ENCODE measurements around the gene THSD4.
"Not testable (repeated sequence)": the region's sequence is repeated elsewhere in the genome, so short reads cannot be mapped to it uniquely, and the experiment has no call there.

The THSD4 gene

GRCh38 chr15:71153823-71154524 lies 38.7 kb downstream of the THSD4 start:
- peaks cover 0 to 24% of the 10 kb centered on the region in 2 donors for H3K4me1 ChIP-seq (ENCODE audit: control insufficient read depth in 1 of 2, insufficient read depth in 2 of 2, low read length in 2 of 2)

GRCh38 chr15:71154607-71155200 lies 39.4 kb downstream of the THSD4 start:
- H3K4me1 ChIP-seq (ENCODE audit: control insufficient read depth in 1 of 2, insufficient read depth in 2 of 2, low read length in 2 of 2) = peaks cover 0 to 23% of the 10 kb centered on the region in 2 donors
- H3K4me3 ChIP-seq (ENCODE audit: low read depth in 1 of 2, low read length in 2 of 2) = no peak overlapping the region
- no peak overlapping the region for H3K27ac ChIP-seq (ENCODE audit: low read length)
- no peaks in the 10 kb centered on the region for H3K36me3 ChIP-seq (ENCODE audit: control insufficient read depth in 1 of 2, insufficient read depth in 2 of 2, low read length in 2 of 2)
- no peaks in the 10 kb centered on the region for H3K9me3 ChIP-seq (ENCODE audit: control insufficient read depth in 1 of 2, low read length in 2 of 2)
- H3K27me3 ChIP-seq (ENCODE audit: low read depth, low read length) = no peaks in the 10 kb centered on the region

More at GRCh38 chr15:71153823-71154524, 38.7 kb downstream of the THSD4 start:
- H3K27ac ChIP-seq (ENCODE audit: low read length) = no peak overlapping the region
- no peaks in the 10 kb centered on the region for H3K9me3 ChIP-seq (ENCODE audit: control insufficient read depth in 1 of 2, low read length in 2 of 2)
- H3K27me3 ChIP-seq (ENCODE audit: low read depth, low read length) = no peaks in the 10 kb centered on the region
- H3K4me3 ChIP-seq (ENCODE audit: low read depth in 1 of 2, low read length in 2 of 2) = no peak overlapping the region
- H3K36me3 ChIP-seq (ENCODE audit: control insufficient read depth in 1 of 2, insufficient read depth in 2 of 2, low read length in 2 of 2) = no peaks in the 10 kb centered on the region

GRCh38 chr15:71155534-71155933 lies 40.3 kb downstream of the THSD4 start:
- no peaks in the 10 kb centered on the region for H3K9me3 ChIP-seq (ENCODE audit: control insufficient read depth in 1 of 2, low read length in 2 of 2)
- H3K27ac ChIP-seq (ENCODE audit: low read length) = no peak overlapping the region
- no peaks in the 10 kb centered on the region for H3K36me3 ChIP-seq (ENCODE audit: control insufficient read depth in 1 of 2, insufficient read depth in 2 of 2, low read length in 2 of 2)
- H3K4me1 ChIP-seq (ENCODE audit: control insufficient read depth in 1 of 2, insufficient read depth in 2 of 2, low read length in 2 of 2) = peaks cover 0 to 14% of the 10 kb centered on the region in 2 donors
- H3K27me3 ChIP-seq (ENCODE audit: low read depth, low read length) = no peaks in the 10 kb centered on the region
- no peak overlapping the region for H3K4me3 ChIP-seq (ENCODE audit: low read depth in 1 of 2, low read length in 2 of 2)

- Histone ChIP-seq H3K4me3 (ENCODE audit: low read depth in 1 of 2, low read length in 2 of 2) (no peak overlapping the region), H3K27ac (ENCODE audit: low read length) (no peak overlapping the region), H3K27me3 (ENCODE audit: low read depth, low read length) (no peaks in the 10 kb centered on the region), H3K36me3 (ENCODE audit: control insufficient read depth in 1 of 2, insufficient read depth in 2 of 2, low read length in 2 of 2) (no peaks in the 10 kb centered on the region), H3K4me1 (ENCODE audit: control insufficient read depth in 1 of 2, insufficient read depth in 2 of 2, low read length in 2 of 2) (no peaks in the 10 kb centered on the region), H3K9me3 (ENCODE audit: control insufficient read depth in 1 of 2, low read length in 2 of 2) (no peaks in the 10 kb centered on the region)
Measured at GRCh38 chr15:71160976-71161375, 45.7 kb downstream of the THSD4 start.

- H3K27ac ChIP-seq (ENCODE audit: low read length) = no peak overlapping the region
- no peaks in the 10 kb centered on the region for H3K4me1 ChIP-seq (ENCODE audit: control insufficient read depth in 1 of 2, insufficient read depth in 2 of 2, low read length in 2 of 2)
- H3K4me3 ChIP-seq (ENCODE audit: low read depth in 1 of 2, low read length in 2 of 2) = no peak overlapping the region
- H3K9me3 ChIP-seq (ENCODE audit: control insufficient read depth in 1 of 2, low read length in 2 of 2) = no peaks in the 10 kb centered on the region
- H3K36me3 ChIP-seq (ENCODE audit: control insufficient read depth in 1 of 2, insufficient read depth in 2 of 2, low read length in 2 of 2) = no peaks in the 10 kb centered on the region
- no peaks in the 10 kb centered on the region for H3K27me3 ChIP-seq (ENCODE audit: low read depth, low read length)
Measured at GRCh38 chr15:71162309-71162708, 47.0 kb downstream of the THSD4 start.

- not testable (repeated sequence) for H3K9me3 ChIP-seq (ENCODE audit: control insufficient read depth in 1 of 2, low read length in 2 of 2); H3K36me3 ChIP-seq (ENCODE audit: control insufficient read depth in 1 of 2, insufficient read depth in 2 of 2, low read length in 2 of 2); H3K4me1 ChIP-seq (ENCODE audit: control insufficient read depth in 1 of 2, insufficient read depth in 2 of 2, low read length in 2 of 2); H3K27me3 ChIP-seq (ENCODE audit: low read depth, low read length); H3K27ac ChIP-seq (ENCODE audit: low read length); H3K4me3 ChIP-seq (ENCODE audit: low read depth in 1 of 2, low read length in 2 of 2)
Measured at GRCh38 chr15:71164606-71165005, 49.3 kb downstream of the THSD4 start.

GRCh38 chr15:71167445-71168165 lies 52.3 kb downstream of the THSD4 start:
- peaks cover 0 to 4% of the 10 kb centered on the region in 2 donors for H3K9me3 ChIP-seq (ENCODE audit: control insufficient read depth in 1 of 2, low read length in 2 of 2)
- H3K27me3 ChIP-seq (ENCODE audit: low read depth, low read length) = no peaks in the 10 kb centered on the region
- H3K4me3 ChIP-seq (ENCODE audit: low read depth in 1 of 2, low read length in 2 of 2) = no peak overlapping the region
- no peak overlapping the region for H3K27ac ChIP-seq (ENCODE audit: low read length)
- no peaks in the 10 kb centered on the region for H3K4me1 ChIP-seq (ENCODE audit: control insufficient read depth in 1 of 2, insufficient read depth in 2 of 2, low read length in 2 of 2)
- no peaks in the 10 kb centered on the region for H3K36me3 ChIP-seq (ENCODE audit: control insufficient read depth in 1 of 2, insufficient read depth in 2 of 2, low read length in 2 of 2)

GRCh38 chr15:71168166-71168834 lies 53.0 kb downstream of the THSD4 start:
- Histone ChIP-seq H3K27me3 (ENCODE audit: low read depth, low read length) (no peaks in the 10 kb centered on the region), H3K4me1 (ENCODE audit: control insufficient read depth in 1 of 2, insufficient read depth in 2 of 2, low read length in 2 of 2) (no peaks in the 10 kb centered on the region), H3K4me3 (ENCODE audit: low read depth in 1 of 2, low read length in 2 of 2) (no peak overlapping the region), H3K36me3 (ENCODE audit: control insufficient read depth in 1 of 2, insufficient read depth in 2 of 2, low read length in 2 of 2) (no peaks in the 10 kb centered on the region), H3K9me3 (ENCODE audit: control insufficient read depth in 1 of 2, low read length in 2 of 2) (peaks cover 0 to 11% of the 10 kb centered on the region in 2 donors), H3K27ac (ENCODE audit: low read length) (no peak overlapping the region)

GRCh38 chr15:71170163-71170562 lies 54.9 kb downstream of the THSD4 start:
- H3K27me3 ChIP-seq (ENCODE audit: low read depth, low read length) = no peaks in the 10 kb centered on the region
- H3K36me3 ChIP-seq (ENCODE audit: control insufficient read depth in 1 of 2, insufficient read depth in 2 of 2, low read length in 2 of 2) = no peaks in the 10 kb centered on the region
- no peak overlapping the region for H3K4me3 ChIP-seq (ENCODE audit: low read depth in 1 of 2, low read length in 2 of 2)
- no peaks in the 10 kb centered on the region for H3K4me1 ChIP-seq (ENCODE audit: control insufficient read depth in 1 of 2, insufficient read depth in 2 of 2, low read length in 2 of 2)
- H3K9me3 ChIP-seq (ENCODE audit: control insufficient read depth in 1 of 2, low read length in 2 of 2) = peaks cover 0 to 15% of the 10 kb centered on the region in 2 donors
- no peak overlapping the region for H3K27ac ChIP-seq (ENCODE audit: low read length)

GRCh38 chr15:71171195-71171594 lies 55.9 kb downstream of the THSD4 start:
- Histone ChIP-seq H3K27ac (ENCODE audit: low read length) (no peak overlapping the region), H3K4me1 (ENCODE audit: control insufficient read depth in 1 of 2, insufficient read depth in 2 of 2, low read length in 2 of 2) (no peaks in the 10 kb centered on the region), H3K9me3 (ENCODE audit: control insufficient read depth in 1 of 2, low read length in 2 of 2) (peaks cover 0 to 15% of the 10 kb centered on the region in 2 donors), H3K27me3 (ENCODE audit: low read depth, low read length) (no peaks in the 10 kb centered on the region), H3K4me3 (ENCODE audit: low read depth in 1 of 2, low read length in 2 of 2) (no peak overlapping the region), H3K36me3 (ENCODE audit: control insufficient read depth in 1 of 2, insufficient read depth in 2 of 2, low read length in 2 of 2) (no peaks in the 10 kb centered on the region)

- not testable (repeated sequence) for H3K4me3 ChIP-seq (ENCODE audit: low read depth in 1 of 2, low read length in 2 of 2); H3K27ac ChIP-seq (ENCODE audit: low read length); H3K4me1 ChIP-seq (ENCODE audit: control insufficient read depth in 1 of 2, insufficient read depth in 2 of 2, low read length in 2 of 2); H3K27me3 ChIP-seq (ENCODE audit: low read depth, low read length); H3K36me3 ChIP-seq (ENCODE audit: control insufficient read depth in 1 of 2, insufficient read depth in 2 of 2, low read length in 2 of 2)
- peaks cover 0 to 15% of the 10 kb centered on the region in 2 donors for H3K9me3 ChIP-seq (ENCODE audit: control insufficient read depth in 1 of 2, low read length in 2 of 2)
Measured at GRCh38 chr15:71174360-71174759, 59.1 kb downstream of the THSD4 start.
